GM23338 (cell line): Measurements from ENCODE around the gene CALCR. TPM values are rescaled to one million over a fixed set of nuclear protein-coding genes. Genes with fewer than 3 reads are reported as not detected.

Source experiments
- ATAC-seq: fragments of 200-7000 bp; cut with Tn5 transposase; 3 replicates; pipeline ENCODE4 v1.9.1; 2020
- DNase-seq: peaks from one replicate; pipeline ENCODE4 v3.0.0-alpha.2; 2015; ENCODE audit warnings: low spot score
- H2AFZ ChIP-seq: fragments of 200-600 bp; sonication (generic); 2 replicates; pipeline ENCODE4 v1.8.0; 2016; ENCODE audit warnings: antibody characterized with exemption, mild to moderate bottlenecking, moderate library complexity
- H3F3A ChIP-seq: fragments of 200-600 bp; sonication (generic); replicated peaks from 2 replicates; pipeline ENCODE4 v1.8.0; 2017; ENCODE audit warnings: antibody characterized with exemption, mixed run types, low read depth
- H3K27ac ChIP-seq: fragments of 200-600 bp; sonication (generic); 2 replicates; pipeline ENCODE4 v1.6.1; 2016; ENCODE audit warnings: low read depth
- H3K27me3 ChIP-seq: fragments of 200-600 bp; sonication (generic); 2 replicates; pipeline ENCODE4 v1.8.0; 2016; ENCODE audit warnings: mild to moderate bottlenecking, mixed run types, moderate library complexity; ENCODE audit not compliant: insufficient read depth
- H3K36me3 ChIP-seq: fragments of 200-600 bp; sonication (generic); 2 replicates; pipeline ENCODE4 v1.8.0; 2016; ENCODE audit warnings: mild to moderate bottlenecking; ENCODE audit not compliant: insufficient read depth
- H3K4me1 ChIP-seq: fragments of 200-600 bp; sonication (generic); 2 replicates; pipeline ENCODE4 v1.8.0; 2016; ENCODE audit warnings: mild to moderate bottlenecking, moderate library complexity; ENCODE audit not compliant: insufficient read depth
- H3K4me2 ChIP-seq: fragments of 200-600 bp; sonication (generic); 2 replicates; pipeline ENCODE4 v1.7.1; 2017; ENCODE audit warnings: mixed run types
- H3K4me3 ChIP-seq: fragments of 200-600 bp; sonication (generic); 2 replicates; pipeline ENCODE4 v1.6.1; 2016; ENCODE audit warnings: mixed run types
- H3K79me2 ChIP-seq: fragments of 200-600 bp; sonication (generic); replicated peaks from 2 replicates; pipeline ENCODE4 v1.8.0; 2017; ENCODE audit warnings: mild to moderate bottlenecking; ENCODE audit not compliant: insufficient read depth
- H3K9me2 ChIP-seq: fragments of 200-600 bp; sonication (generic); 2 replicates; pipeline ENCODE4 v1.8.0; 2017; ENCODE audit not compliant: insufficient read depth
- H4K20me1 ChIP-seq: fragments of 200-600 bp; sonication (generic); replicated peaks from 2 replicates; pipeline ENCODE4 v1.8.0; 2017; ENCODE audit warnings: mild to moderate bottlenecking; ENCODE audit not compliant: insufficient read depth
- H3K27ac Mint-ChIP-seq: 2 replicates; pipeline ENCODE4 v1.8.0; 2020; ENCODE audit warnings: inconsistent platforms, mild to moderate bottlenecking, moderate library complexity, mixed read lengths
- H3K27me3 Mint-ChIP-seq: 3 replicates; pipeline ENCODE4 v1.8.0; 2022; ENCODE audit warnings: low read depth, mild to moderate bottlenecking, moderate library complexity, mixed read lengths, inconsistent platforms; ENCODE audit not compliant: insufficient read depth, poor library complexity
- H3K36me3 Mint-ChIP-seq: 3 replicates; pipeline ENCODE4 v1.8.0; 2021; ENCODE audit warnings: low read depth, mild to moderate bottlenecking, inconsistent platforms, moderate library complexity, mixed read lengths
- H3K4me1 Mint-ChIP-seq: 3 replicates; pipeline ENCODE4 v1.8.0; 2020; ENCODE audit warnings: mild to moderate bottlenecking, inconsistent platforms, mixed read lengths
- H3K4me3 Mint-ChIP-seq: 3 replicates; pipeline ENCODE4 v1.8.0; 2021; ENCODE audit warnings: moderate library complexity, mild to moderate bottlenecking, inconsistent platforms, mixed read lengths
- H3K9me3 Mint-ChIP-seq: 3 replicates; pipeline ENCODE4 v1.8.0; 2020; ENCODE audit warnings: moderate library complexity, mild to moderate bottlenecking, inconsistent platforms, mixed read lengths
- CREB1 ChIP-seq: fragments of 250-450 bp; sonication (Bioruptor Pico); IDR thresholded peaks from 2 replicates; pipeline ENCODE4 v1.5.0; 2020; ENCODE audit warnings: low read depth, mild to moderate bottlenecking, moderate library complexity
- CTCF ChIP-seq, 2 experiments: fragments of 200-600 bp in 1 of 2; sonication (generic) in 1 of 2; conservative IDR thresholded peaks; 2 replicates each; pipeline versions ENCODE4 v1.5.1 to v1.6.1; 2016 to 2017; ENCODE audit warnings: antibody characterized with exemption in 2 of 2, low read depth in 2 of 2, mild to moderate bottlenecking in 2 of 2, moderate library complexity in 1 of 2
- ETS1 ChIP-seq: IDR thresholded peaks from 2 replicates; pipeline ENCODE4 v1.6.1; 2016; ENCODE audit warnings: antibody characterized with exemption
- EZH2 ChIP-seq: fragments of 200-600 bp; sonication (generic); IDR thresholded peaks from one replicate; pipeline ENCODE4 v1.8.0; 2017; ENCODE audit warnings: antibody characterized with exemption, mild to moderate bottlenecking, low read depth; ENCODE audit not compliant: unreplicated experiment
- EZH2phosphoT487 ChIP-seq: fragments of 200-600 bp; sonication (generic); IDR thresholded peaks from one replicate; pipeline ENCODE4 v1.8.1; 2018; ENCODE audit warnings: antibody characterized with exemption; ENCODE audit not compliant: unreplicated experiment
- JUNB ChIP-seq: IDR thresholded peaks from one replicate; pipeline ENCODE4 v1.6.1; 2016; ENCODE audit warnings: antibody characterized with exemption; ENCODE audit not compliant: unreplicated experiment
- REST ChIP-seq: IDR thresholded peaks from one replicate; pipeline ENCODE4 v1.6.1; 2018; ENCODE audit warnings: antibody characterized with exemption; ENCODE audit not compliant: unreplicated experiment
- polyA plus RNA-seq: library from polyadenylated mRNA; unstranded; fragments of >200 nt; fragmentation: Nextera tagmentation; extraction: Ambion mirVana; gene quantifications from 2 replicates; pipeline ENCODE4 v1.2.1, GENCODE V29; 2016
- total RNA-seq: library from RNA; depleted of rRNA; stranded (reverse); fragments of >200 nt; shearing (Covaris generic); gene quantifications from 2 replicates; pipeline ENCODE4 v1.2.3, GENCODE V29; 2014

CALCR gene
- total and polyA plus RNA-seq, 2 experiments from 2014 or later = 0.32 to 1.6 TPM

- TF ChIP-seq REST (no peak), EZH2phosphoT487 (no peak), CREB1 (CRISPR knock-in tag) (no peak)
Measured at GRCh38 chr7:93620057-93620456, 45.5 kb upstream of the CALCR start (continued).

- Histone ChIP-seq H3K27me3 (no peaks in the 10 kb centered on the region), H4K20me1 (no peaks in the 10 kb centered on the region), H2AFZ (no peak overlapping the region), H3F3A (no peaks in the 10 kb centered on the region), H3K36me3 (no peaks in the 10 kb centered on the region), H3K9me2 (no peaks in the 10 kb centered on the region), H3K4me3 (no peak overlapping the region), H3K79me2 (no peaks in the 10 kb centered on the region), H3K4me2 (no peak overlapping the region), H3K27ac (no peak overlapping the region), H3K4me1 (peaks cover 4% of the 10 kb centered on the region; the same call in 1 of the 2 replicates)
- ATAC-seq (peak; percentile 71), DNase-seq (peak; percentile 49)
- TF ChIP-seq JUNB (no peak), EZH2 (no peak), EZH2phosphoT487 (no peak), REST (no peak), CTCF (conservative IDR thresholded peaks at IDR 0.05; ENCODE audit: low read depth in 2 of 2) (peak; percentile 44 to 69), ETS1 (no peak)
- no peaks in the 10 kb centered on the region for H3K4me1 Mint-ChIP-seq
- H3K4me3 Mint-ChIP-seq = no peak overlapping the region
- H3K27ac Mint-ChIP-seq = no peak overlapping the region
- peaks cover 1% of the 10 kb centered on the region for H3K27me3 Mint-ChIP-seq
- H3K36me3 Mint-ChIP-seq = no peaks in the 10 kb centered on the region
- no peaks in the 10 kb centered on the region for H3K9me3 Mint-ChIP-seq
Measured at GRCh38 chr7:93601363-93601762, 26.8 kb upstream of the CALCR start.
